ENCODE results near the gene SNRPA1.

The SNRPA1 gene

GRCh38 chr15:101318147-101318819 is 23.2 kb upstream of the SNRPA1 start:
- no peak for DNase-seq

- no peak for DNase-seq
Measured at GRCh38 chr15:101317336-101317872, 22.4 kb upstream of the SNRPA1 start.

GRCh38 chr15:101316529-101316928 is 21.5 kb upstream of the SNRPA1 start:
- DNase-seq = no peak

GRCh38 chr15:101315736-101316135 is 20.7 kb upstream of the SNRPA1 start:
- no peak for DNase-seq

- no peak for DNase-seq
Measured at GRCh38 chr15:101314336-101315125, 19.5 kb upstream of the SNRPA1 start.

- DNase-seq = no peak
Measured at GRCh38 chr15:101313041-101313761, 18.2 kb upstream of the SNRPA1 start.

GRCh38 chr15:101310508-101310907 is 15.5 kb upstream of the SNRPA1 start:
- DNase-seq = no peak

- no peak for DNase-seq
Measured at GRCh38 chr15:101310161-101310480, 15.1 kb upstream of the SNRPA1 start.

GRCh38 chr15:101309436-101310160 is 14.6 kb upstream of the SNRPA1 start:
- DNase-seq = no peak

- no peak for DNase-seq
Measured at GRCh38 chr15:101308604-101309435, 13.8 kb upstream of the SNRPA1 start.

GRCh38 chr15:101307897-101308603 is 13.0 kb upstream of the SNRPA1 start:
- no peak for DNase-seq

- DNase-seq = no peak
Measured at GRCh38 chr15:101307048-101307896, 12.2 kb upstream of the SNRPA1 start.

GRCh38 chr15:101306341-101307047 is 11.4 kb upstream of the SNRPA1 start:
- DNase-seq = no peak

- no peak for DNase-seq
Measured at GRCh38 chr15:101305820-101306255, 10.8 kb upstream of the SNRPA1 start.

- DNase-seq = no peak
Measured at GRCh38 chr15:101303408-101303807, 8.4 kb upstream of the SNRPA1 start.

GRCh38 chr15:101296418-101297405 is 1.7 kb upstream of the SNRPA1 start:
- DNase-seq = no peak

- no peak for DNase-seq
Measured at GRCh38 chr15:101295607-101296161, 636 bp upstream of the SNRPA1 start.

GRCh38 chr15:101293122-101293521 is 1.9 kb downstream of the SNRPA1 start:
- no peak for DNase-seq

Data from GDM1 (cell line).